NCI-H128 (cell line): Measurements from ENCODE around the gene ELFN1.

ENCODE experiments used
- DNase-seq: peaks from one replicate; lab custom pipeline; 2025; ENCODE audit not compliant: unreplicated experiment; lab: John Stamatoyannopoulos, UW

Gene ELFN1

DNA sequence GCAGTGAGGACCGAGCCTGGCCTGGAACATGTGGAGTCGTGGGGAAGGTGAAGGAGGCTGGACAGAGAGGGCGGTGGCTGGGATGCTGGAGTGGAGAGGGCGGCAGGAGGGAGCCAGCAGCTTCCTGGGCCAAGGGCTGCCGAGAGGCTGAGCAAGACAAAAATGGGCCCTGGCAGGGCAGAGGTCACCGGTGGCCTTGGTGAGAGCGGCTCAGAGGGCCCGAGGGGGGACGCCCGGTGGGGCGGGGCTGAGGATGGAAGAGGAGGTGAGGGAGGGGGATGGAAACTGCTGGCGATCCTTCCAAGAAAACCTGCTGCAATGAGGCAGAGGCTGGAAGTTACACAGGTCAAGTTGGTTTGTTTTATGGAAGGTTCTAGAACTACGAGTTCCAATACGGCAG is 69.5 kb downstream of the ELFN1 start:
- no peak for DNase-seq

DNA sequence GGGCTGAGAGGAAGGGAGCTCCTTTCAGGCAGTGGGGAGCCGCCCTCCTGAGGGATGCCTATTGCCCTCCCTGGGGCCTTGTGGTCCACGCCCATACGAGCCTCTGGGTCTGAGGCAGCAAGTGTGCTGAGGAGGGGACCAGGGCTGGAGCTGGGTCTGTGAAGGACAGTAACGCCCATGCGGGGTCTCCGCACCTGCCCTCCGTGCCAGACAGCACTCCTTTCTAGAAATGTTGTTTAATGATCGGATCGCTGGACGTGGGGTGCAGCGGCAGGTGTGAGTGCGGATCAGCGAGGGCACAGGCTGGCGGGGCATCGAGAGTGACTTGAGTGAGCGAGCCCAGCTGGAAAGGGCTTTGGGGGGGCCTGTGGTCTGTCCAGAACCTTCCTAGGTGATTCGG is 70.1 kb downstream of the ELFN1 start:
- DNase-seq, result no peak

DNA sequence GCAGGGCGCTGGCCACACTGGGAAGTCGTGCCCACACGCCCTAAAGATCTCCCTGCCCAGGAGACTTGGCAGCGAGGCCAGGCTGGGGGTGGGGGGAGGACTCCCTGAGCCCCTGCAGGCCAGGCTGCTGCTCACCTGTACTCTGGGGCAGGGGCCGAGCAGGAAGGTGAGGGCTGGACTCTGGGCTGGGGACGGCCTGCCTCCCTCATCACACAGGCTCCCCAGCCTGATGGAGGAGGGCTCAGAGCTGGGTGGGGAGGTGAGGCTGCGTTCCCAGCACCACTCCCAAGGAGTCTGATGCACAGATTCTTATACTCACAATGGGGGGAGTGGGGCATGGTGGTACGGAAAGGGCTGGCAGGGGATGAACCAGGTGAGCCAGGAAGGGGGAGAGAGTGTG is 71.2 kb downstream of the ELFN1 start:
- DNase-seq, result no peak

DNA sequence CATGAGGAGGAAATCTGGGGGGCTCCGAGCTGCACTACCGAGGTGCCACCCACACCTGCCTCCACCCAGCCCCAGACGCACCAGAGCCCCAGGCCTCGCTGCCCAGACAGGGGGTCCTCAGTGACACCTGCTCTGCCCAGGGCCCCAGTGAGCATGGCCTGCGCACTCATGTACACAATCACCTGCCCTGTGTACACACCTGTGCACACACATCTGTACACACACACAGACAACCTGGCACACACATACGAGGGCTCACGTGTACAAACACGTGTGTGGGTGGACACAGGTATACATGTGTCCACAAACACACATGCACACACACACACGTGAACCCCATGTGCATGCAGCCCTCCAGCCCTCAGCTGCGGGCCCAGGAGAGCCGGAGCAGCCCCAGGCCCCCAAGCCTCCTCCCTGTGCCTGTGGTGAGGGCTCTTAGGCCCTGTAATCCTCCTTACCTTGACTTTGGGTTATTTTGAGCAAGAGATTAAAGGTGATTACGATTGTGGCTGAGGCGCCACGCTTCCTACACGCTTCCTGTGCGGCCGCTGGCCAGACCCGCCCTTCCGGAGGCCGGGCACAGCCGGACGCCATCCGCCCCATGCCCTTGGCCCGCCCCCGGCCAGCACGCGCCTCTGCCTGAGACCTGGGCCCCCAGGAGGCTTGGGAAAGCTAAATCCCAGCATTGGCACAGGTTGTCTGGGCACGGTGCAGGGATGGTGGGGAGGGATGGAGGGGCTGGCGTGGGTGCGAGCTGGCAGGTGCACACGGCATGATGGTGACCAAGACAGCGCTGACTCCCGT is 71.9 kb downstream of the ELFN1 start:
- DNase-seq, result no peak

DNA sequence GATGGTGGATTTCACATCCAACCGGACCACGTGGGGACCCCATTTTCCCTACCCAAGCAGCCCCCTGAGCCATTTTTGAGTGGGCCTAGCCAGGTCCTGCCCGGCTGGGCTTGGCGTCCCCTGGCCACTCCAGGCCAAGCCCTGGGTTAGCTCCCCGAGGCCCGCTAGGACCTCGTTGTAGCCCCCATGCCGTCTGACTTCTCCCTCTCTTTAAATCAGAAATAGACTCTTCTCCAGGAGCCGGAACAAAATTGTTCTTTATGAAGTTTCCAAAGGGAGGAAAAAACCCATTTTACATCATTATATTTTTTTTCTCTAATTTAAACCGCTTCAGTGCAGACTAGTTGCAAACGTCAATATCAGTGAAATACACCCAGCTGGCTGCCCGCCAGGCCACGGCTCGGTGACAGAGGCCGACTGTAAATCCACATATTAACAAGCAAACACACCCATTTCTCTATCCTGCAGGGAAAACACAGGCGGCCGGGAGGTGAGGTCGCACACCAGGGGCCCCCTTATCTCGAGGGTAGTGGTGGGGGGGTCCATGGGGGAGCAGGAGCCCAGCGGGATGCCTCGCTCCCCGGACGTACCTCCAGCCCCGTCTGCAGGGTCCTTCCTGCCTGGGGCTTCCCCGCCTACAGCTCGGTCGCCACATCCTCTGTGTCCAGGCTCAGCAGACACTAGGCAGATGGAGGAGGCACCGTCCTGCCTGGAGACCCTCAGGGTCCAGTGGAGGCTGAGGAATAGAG is 72.7 kb downstream of the ELFN1 start:
- DNase-seq, result no peak

DNA sequence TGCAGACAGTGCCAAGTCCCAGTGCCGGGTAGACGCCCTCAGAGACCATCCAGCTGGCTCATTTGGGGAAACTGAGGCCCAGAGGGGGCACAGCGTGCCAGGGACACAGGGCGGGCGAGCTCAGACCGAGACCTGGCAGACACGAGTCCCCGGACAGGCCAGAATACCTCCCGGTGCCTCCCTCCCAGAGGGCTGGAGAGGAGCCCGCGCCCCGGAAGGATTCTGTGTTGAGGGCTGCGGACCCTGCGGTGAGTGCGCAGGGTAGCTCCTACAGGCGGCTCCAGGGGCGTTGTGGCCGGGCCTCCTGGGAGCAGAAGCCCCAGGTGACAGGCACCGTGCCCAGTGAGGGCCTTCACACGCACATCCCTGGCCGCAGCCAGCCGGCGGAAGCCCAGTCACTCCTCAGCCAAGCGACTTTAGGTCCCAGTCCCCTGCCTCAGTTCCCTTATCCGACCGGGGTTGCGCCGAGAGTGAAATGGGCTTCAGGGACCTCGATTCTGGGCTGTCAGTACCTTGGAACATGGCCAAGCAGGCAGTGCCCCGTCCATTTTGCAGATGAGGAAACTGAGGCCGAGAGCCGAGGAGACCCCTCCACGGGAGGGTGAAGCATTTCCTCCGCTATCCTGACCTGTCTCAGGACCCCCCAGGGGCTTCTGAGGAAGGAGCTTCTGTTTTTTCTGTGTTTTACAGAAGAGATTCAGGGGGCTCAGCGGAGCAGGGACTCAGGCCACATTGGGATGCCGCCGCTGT is 73.6 kb downstream of the ELFN1 start:
- no peak for DNase-seq

DNA sequence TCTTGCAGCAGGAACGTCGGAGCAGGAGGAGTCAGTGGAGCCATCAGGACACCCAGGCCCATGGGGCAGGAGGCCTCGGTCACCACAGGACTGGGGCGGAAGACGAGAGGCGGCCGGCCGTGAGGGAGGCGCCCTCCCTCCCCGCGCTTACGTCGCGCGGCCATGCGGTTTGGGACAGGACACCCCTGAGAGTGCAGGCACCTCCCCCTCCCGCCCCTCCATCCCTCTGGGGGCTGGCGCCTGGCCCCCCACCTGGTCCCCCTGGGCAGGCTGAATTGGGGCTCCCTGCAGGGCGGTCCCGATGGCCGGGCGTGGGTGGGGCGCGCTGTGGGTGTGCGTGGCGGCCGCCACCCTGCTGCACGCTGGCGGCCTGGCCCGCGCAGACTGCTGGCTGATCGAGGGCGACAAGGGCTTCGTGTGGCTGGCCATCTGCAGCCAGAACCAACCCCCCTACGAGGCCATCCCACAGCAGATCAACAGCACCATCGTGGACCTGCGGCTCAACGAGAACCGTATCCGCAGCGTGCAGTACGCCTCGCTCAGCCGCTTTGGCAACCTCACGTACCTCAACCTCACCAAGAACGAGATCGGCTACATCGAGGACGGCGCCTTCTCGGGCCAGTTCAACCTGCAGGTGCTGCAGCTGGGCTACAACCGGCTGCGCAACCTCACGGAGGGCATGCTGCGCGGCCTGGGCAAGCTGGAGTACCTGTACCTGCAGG is 74.4 kb downstream of the ELFN1 start:
- DNase-seq, result no peak

DNA sequence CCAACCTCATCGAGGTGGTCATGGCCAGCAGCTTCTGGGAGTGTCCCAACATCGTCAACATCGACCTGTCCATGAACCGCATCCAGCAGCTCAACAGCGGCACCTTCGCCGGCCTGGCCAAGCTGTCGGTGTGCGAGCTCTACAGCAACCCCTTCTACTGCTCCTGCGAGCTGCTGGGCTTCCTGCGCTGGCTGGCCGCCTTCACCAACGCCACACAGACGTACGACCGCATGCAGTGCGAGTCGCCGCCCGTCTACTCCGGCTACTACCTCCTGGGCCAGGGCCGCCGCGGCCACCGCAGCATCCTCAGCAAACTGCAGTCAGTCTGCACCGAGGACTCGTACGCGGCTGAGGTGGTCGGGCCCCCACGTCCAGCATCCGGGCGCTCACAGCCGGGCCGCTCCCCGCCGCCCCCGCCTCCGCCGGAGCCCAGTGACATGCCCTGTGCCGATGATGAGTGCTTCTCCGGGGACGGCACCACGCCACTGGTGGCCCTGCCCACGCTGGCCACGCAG is 75.0 kb downstream of the ELFN1 start:
- DNase-seq, result no peak

DNA sequence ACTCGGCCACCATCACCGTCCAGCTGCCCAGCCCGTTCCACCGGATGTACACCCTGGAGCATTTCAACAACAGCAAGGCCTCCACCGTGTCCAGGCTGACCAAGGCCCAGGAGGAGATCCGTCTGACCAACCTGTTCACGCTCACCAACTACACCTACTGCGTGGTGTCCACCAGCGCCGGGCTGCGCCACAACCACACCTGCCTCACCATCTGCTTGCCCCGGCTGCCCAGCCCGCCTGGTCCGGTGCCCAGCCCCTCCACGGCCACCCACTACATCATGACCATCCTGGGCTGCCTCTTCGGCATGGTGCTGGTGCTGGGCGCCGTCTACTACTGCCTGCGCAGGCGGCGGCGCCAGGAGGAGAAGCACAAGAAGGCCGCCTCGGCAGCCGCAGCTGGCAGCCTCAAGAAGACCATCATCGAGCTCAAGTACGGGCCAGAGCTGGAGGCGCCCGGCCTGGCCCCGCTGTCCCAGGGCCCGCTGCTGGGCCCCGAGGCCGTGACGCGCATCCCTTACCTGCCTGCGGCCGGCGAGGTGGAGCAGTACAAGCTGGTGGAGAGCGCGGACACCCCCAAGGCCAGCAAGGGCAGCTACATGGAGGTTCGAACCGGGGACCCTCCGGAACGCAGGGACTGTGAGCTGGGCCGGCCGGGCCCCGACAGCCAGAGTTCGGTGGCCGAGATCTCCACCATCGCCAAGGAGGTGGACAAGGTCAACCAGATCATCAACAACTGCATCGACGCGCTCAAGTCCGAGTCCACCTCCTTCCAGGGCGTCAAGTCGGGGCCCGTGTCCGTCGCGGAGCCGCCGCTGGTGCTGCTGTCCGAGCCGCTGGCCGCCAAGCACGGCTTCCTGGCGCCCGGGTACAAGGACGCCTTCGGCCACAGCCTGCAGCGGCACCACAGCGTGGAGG is 75.8 kb downstream of the ELFN1 start:
- DNase-seq, result no peak

DNA sequence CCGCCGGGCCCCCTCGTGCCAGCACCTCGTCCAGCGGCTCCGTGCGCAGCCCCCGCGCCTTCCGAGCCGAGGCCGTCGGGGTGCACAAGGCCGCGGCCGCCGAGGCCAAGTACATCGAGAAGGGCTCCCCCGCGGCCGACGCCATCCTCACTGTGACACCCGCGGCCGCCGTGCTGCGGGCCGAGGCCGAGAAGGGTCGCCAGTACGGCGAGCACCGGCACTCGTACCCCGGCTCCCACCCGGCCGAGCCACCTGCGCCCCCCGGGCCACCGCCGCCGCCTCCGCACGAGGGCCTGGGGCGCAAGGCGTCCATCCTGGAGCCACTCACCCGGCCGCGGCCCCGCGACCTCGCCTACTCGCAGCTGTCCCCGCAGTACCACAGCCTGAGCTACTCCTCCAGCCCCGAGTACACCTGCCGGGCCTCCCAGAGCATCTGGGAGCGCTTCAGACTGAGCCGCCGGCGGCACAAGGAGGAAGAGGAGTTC is 76.5 kb downstream of the ELFN1 start:
- DNase-seq, result no peak

DNA sequence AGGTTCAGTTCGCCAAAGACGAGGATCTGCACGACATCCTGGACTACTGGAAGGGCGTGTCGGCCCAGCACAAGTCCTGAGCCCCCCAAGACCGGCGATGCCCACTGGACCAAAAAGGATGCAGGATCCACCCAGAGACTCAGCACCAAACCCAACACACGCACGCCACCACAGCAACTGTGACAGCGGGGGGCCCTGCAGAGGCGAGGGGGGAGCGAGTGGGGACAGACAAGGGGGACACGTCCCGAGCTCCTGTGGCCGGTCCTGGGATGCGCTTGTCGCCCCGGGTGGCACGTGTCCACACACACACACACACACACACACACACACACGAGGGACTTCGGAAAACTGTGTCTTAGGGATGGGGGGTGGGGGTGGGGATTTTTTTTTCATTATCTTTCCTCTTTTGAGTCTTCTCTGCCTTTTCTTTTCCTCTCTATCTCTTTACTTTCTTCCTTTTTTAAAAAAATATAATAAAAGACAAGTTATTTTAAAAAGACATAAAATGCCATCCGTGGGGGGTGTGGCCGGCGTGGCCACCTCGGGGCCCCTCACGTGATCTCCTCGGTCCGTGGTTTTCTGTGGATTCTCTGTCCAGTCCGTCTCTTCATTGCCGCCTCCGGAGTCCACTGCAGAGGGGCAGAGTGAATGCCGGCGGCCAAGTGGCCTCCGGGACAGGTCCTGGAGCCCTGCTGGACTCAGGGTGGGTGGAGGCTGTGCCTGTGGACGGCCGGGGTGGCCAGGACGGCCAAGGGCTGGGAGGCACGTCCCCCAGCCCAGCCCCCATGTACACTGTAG is 77.1 kb downstream of the ELFN1 start:
- DNase-seq, result no peak

DNA sequence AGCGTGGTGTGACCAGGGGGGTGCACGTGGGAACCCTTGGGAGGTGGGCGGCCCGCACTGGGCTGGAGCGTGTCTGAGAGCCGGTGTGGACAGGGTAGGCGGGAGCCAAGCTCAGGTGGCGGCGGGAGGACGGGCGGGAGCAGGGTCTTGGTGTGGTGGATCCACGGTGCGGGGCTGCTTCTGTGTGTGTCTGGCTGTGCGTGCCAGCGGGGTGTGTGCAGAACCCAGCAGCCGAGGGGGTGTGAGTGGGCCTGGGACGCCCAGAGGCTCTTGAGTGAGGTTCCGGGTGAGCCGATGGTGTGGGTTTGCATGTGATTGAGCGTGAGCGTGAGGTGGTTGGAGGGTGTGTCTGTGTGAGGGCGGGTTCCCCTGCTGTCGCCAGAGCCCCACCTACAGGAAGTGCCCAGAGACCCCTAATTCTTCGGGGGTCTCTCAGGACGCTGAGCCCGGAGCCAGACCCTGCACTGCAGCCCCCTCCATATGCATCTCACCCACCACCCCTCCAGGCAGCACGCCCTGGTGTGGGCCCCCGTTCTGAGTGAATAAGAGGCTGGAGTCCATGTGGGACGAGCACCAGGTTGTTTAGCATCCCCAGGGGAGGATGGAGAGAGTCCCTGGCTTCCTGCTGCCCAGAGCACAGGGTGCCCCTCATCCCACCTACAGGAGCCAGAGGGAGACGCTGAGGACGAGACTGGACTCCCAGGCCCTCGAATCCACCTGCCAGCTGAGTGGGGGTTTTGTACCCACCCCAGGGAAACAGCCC is 78.2 kb downstream of the ELFN1 start:
- no peak for DNase-seq

DNA sequence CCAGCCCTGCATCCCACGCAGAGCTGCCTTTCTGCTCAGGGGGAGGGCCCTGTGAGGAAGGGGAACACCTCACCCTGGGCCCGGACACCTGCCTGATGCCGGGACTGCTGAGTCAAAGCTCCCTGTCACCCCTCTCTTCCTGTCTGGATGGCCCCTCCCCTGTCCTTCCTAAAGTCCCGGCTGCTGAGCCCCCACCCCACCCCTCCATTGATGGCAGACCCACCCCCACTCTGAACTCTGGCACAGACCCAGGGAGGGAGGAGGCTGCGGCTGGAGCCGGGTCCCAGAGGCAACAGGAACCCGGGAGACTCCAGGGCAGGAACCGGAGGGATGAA is 78.7 kb downstream of the ELFN1 start:
- DNase-seq, result no peak

DNA sequence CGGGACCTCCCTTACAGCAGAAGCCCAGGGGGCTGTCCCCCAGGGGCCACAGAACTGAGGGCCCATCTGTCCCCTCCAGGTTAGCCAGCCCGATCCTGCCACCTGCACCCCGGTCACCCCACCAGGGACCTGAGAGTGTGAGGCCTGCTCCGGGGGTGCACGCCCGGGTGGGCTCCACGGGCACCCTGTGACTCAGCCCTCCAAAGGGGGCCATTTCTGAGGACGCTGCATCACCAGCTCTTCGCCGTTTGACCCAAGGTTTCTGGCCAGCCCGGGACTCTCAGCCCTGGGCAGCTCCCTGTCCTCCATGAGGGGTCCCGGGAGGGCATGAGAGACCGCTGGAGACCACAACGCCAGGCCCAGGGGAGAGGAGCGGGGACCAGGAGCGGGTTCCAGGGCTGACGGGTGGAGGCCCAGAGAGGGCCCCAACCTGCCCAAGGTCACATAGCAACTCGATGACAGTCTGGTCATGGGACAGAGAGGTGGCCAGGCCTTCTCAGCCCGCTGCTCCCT is 79.3 kb downstream of the ELFN1 start:
- DNase-seq, result no peak

DNA sequence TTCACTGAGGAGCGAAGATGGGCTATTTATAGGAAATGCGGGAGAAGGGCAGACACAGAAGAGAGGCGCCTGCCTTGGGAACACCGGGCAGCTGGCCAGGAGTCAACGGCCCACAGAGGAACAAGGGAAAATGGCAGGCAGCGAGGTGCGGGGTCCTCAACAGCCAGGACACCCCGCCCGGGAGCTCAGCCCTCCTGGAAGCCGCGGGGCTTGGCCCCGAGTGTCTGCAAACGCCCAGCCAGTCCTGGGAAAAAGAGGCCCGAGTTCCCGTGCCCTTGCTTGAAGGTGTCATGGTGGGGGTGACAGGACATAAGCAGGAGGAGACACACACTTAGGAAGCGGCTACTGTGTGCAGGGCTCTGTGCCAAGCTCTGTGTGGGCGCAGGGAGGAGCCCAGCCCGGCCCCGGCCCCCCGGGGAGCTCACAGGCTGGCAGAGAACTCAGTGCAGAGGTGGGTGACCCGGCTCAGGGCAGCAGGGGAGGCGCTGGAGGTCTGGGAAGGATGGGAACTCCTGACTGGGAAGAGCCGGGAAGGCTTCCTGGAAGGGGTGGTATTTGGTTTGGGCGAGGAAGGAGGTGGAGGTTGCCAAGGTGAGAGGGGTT is 79.9 kb downstream of the ELFN1 start:
- DNase-seq, result no peak

DNA sequence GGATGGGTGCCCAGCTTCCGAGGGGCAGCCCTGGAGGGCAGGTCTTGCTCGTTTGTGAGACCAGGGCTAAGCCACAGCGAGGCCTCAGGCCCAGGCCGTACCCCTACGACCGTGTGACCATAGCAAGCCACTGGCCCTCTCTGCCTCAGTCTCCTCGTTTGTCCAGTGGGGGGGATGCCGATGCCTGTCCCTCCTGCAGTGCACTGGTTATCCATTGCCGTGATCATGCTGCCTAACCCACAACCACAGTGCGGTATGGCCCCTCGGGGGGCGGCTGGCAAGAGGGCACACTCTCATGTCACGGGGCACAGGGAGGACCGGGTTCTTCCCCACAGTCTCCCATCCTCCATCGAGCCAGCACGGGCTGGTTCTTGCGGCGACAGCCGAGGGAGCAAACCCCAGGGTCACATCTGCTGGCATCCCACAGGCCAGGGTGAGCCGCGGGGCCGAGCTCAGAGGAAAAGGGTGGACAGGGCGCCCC is 80.5 kb downstream of the ELFN1 start:
- DNase-seq, result no peak

DNA sequence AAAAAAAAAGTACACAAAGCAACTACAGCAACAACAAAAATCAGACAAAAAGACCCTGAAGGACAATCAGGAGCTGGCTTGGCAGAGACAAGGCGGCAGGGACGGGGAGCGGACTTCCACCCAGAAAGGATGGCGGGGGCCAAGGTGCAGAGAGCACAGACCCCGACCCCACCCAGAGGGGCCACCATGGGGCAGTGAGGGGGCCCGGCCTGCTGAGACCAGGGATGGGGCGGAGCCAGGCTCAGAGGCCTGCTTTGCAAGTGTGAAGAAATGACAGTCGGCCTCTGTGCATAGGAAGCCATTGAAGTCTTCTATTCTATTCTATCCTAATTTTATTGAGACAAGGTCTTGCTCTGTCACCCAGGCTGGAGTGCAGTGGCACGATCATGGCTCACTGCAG is 82.0 kb downstream of the ELFN1 start:
- no peak for DNase-seq
